ENCODE measurements around the gene TMEM200C. TPM values are rescaled to one million over a fixed set of nuclear protein-coding genes. Genes with fewer than 3 reads are reported as not detected.

Gene TMEM200C
- total RNA-seq: not detected

DNA sequence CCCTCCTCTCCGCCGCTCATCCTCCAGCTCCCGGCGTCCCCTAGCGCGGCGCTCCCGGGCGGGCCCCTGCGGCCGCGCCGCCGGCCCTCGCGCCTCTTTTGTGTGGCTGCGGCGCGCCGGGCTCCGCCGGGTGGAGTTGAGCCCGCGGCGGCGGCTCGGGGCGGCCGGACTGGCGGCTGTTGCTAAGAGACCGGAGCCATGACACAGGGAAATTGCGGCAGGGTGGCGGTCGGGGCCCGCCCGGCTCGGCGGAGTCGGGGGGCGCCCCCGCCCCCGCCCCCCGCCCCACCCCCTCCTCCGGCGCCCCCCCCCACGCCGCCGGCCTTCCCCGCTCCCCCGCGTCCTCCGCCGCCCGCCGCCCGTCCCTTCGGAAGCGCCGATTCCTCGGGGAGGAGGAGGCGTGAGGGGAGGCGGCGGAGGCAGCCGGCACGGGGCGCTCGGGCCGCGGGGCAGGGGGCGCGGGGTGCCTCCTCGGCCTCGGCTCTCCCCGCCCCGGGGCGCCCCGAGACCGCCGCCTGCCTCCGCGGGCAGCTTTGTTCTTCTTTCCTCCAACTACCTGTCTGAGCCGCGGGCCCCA is at the start of gene TMEM200C:
TSS of gene TMEM200C (minus strand) at position 224 of the 577 bp plus-strand sequence. CDS start 3,459 bp downstream, outside the sequence.
- Mint-ChIP-seq H3K9me3 (no peaks in the 10 kb centered on the region), H3K4me1 (no peaks in the 10 kb centered on the region), H3K27me3 (peaks cover 70% of the 10 kb centered on the region), H3K4me3 (peak within 1 kb of the TSS; percentile 7), H3K36me3 (no peaks in the 10 kb centered on the region), H3K27ac (no peak within 1 kb of the TSS)
- DNase-seq (peak; percentile 28), ATAC-seq (ENCODE audit: low read depth) (no peak)
- POLR2A ChIA-PET: no interaction called here

DNA sequence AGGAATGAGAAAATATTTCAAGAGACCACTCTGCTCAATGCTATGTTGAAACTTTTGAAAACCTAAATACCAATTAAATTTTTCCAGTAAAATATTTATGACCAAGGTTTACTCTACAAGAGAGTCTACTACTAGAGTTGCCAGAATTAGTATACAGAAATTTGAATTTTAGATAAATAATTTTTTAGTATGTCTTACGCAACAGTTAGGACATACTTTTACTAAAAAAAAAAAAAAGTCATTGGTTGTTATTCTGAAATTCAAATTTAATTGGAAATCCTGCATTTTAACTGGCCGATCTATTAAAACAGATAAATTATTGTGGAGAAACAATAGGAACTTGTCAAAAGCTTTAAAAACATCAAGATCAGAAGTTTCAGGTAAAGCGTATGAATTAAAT is 49.1 kb upstream of the TMEM200C start:
- Mint-ChIP-seq H3K9me3 (no peaks in the 10 kb centered on the region), H3K27me3 (peaks cover 7% of the 10 kb centered on the region), H3K4me3 (no peak overlapping the region), H3K36me3 (no peaks in the 10 kb centered on the region), H3K27ac (no peak overlapping the region), H3K4me1 (no peaks in the 10 kb centered on the region)
- POLR2A ChIA-PET: no interaction called here
- DNase-seq: no peak
- ATAC-seq (ENCODE audit: low read depth): no peak

DNA sequence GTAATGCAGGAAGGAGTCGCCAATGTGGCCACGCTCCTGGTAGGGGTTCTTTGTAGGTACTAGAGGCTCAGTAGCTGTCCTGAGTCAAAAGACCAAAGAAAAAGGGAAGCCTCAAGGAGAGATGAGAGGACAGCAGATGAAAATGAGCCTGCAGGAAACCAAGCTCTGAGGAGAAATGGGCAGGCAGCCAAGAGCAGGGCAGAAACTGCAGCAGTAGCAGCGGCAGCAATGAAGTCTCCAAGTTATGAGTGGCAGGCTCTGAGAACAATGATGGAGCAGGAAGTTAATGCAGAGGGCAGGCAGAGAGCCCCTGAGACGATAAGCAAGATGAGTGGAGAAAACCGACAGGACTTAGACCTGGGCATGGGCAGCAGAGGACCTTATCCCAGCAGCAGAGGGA is 48.2 kb upstream of the TMEM200C start:
- H3K36me3 Mint-ChIP-seq: no peaks in the 10 kb centered on the region
- no peaks in the 10 kb centered on the region for H3K9me3 Mint-ChIP-seq
- POLR2A ChIA-PET: no interaction called here
- H3K4me1 Mint-ChIP-seq: no peaks in the 10 kb centered on the region
- DNase-seq (no peak), ATAC-seq (ENCODE audit: low read depth) (no peak)
- H3K27me3 Mint-ChIP-seq: peaks cover 7% of the 10 kb centered on the region
- H3K4me3 Mint-ChIP-seq: no peak overlapping the region
- no peak overlapping the region for H3K27ac Mint-ChIP-seq

DNA sequence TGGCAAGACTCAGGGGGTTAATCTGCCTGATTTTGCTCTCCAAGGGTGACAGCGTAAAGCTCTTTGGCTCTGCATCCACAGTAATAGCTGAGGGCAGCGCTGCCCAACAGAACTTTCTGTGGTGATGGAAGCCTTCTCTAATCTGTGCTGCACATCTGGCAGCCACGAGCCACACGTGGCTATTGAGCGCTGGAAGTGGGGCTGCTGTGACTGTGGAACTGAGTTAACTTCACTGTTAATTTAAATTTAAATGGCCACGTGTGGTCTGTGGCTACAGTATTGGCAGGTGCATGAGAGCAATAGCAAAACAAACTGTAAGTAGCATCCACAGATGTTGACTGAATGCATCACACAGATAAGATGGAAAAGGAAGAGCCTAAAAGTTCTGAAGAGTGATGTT is 47.3 kb upstream of the TMEM200C start:
- Mint-ChIP-seq H3K27me3 (peaks cover 7% of the 10 kb centered on the region), H3K36me3 (no peaks in the 10 kb centered on the region), H3K4me1 (no peaks in the 10 kb centered on the region), H3K4me3 (no peak overlapping the region), H3K9me3 (no peaks in the 10 kb centered on the region), H3K27ac (no peak overlapping the region)
- POLR2A ChIA-PET: no interaction called here
- no peak for DNase-seq
- ATAC-seq (ENCODE audit: low read depth): no peak

DNA sequence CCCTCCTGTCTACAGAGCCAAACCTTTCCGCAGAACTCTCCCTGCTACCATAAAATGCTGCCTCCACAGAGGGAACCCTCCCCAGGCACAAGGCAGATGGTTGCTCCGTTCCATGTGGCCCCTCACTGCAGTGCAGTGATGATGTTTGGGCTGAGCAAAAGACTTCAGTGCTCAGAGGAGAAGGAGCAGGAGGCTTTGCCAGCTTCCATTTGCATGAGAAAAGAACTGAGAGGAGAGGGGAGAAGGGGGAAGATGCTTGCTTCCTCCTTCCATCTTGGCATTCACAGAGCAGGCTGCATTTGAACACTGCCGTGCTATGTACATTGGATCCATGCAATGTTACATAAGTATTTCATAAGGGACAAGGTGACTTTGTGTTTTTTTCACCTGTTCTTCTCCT is 46.6 kb upstream of the TMEM200C start:
- Mint-ChIP-seq H3K4me1 (no peaks in the 10 kb centered on the region), H3K4me3 (no peak overlapping the region), H3K9me3 (no peaks in the 10 kb centered on the region), H3K27ac (no peak overlapping the region), H3K27me3 (peaks cover 7% of the 10 kb centered on the region), H3K36me3 (no peaks in the 10 kb centered on the region)
- POLR2A ChIA-PET: no interaction called here
- DNase-seq: no peak
- ATAC-seq (ENCODE audit: low read depth): no peak

DNA sequence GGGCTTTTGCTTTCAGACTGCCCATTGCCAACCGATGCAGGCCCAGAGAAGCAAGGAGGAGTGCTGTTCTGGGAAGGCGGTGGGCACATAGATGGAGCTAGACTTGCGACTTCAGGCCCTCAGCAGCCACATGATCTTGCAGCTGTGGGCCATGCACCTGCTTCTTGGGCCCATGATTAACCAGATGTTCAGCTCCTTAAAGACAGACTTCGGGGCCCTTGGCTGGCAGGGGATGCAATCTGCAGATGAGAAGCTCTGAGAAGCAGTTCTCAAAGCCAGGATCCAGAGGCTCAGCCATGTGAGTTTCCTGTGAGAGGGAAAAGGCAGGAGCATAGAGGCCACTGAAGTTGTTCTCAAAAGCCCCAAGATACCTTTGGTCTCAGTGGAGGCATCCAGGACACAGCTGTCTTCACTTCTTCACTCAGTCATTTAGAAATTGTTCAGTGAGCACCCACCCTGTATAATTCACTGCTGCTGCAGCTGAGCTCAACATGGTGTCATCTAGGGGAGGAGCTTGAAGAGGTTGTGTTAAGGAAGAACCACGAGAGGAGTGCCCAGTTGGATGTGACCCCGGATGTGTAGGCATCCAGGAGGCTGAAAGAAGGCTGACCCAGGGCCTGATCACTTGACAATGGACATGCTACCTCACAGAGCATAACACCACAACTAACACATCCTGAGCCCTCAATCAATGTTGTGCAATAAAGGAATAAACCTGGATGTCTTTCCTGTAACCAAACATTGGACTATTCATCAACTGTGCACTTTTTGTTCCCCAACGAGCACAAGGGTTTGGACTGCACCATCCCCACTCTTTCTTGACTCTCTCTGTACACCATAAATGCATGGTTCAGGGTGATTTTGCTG is 44.7 kb upstream of the TMEM200C start:
- no peaks in the 10 kb centered on the region for H3K4me1 Mint-ChIP-seq
- POLR2A ChIA-PET: no interaction called here
- no peaks in the 10 kb centered on the region for H3K9me3 Mint-ChIP-seq
- H3K4me3 Mint-ChIP-seq: no peak overlapping the region
- no peak for ATAC-seq (ENCODE audit: low read depth)
- no peak overlapping the region for H3K27ac Mint-ChIP-seq
- DNase-seq: no peak
- no peaks in the 10 kb centered on the region for H3K36me3 Mint-ChIP-seq
- peaks cover 7% of the 10 kb centered on the region for H3K27me3 Mint-ChIP-seq

DNA sequence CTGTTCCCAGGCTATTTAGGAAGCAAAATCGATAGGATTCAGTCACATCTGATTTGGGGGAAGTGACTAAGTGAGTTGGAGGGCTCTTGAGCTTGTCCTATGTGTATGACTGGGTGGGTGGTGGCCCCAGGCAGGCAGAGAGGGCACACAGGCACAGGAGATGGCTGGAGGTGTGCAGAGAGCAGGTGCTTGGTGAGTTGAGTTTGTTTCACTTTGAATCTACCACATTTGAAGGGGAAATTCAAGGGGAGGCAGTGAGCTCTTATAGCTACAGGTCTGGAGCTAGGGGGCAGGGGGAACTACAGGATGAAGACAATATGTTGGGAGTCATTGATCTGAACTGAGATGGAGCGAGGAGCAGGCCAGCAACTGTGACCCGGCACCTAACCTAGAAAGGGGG is 42.5 kb upstream of the TMEM200C start:
- DNase-seq (no peak), ATAC-seq (ENCODE audit: low read depth) (no peak)
- Mint-ChIP-seq H3K4me1 (no peaks in the 10 kb centered on the region), H3K36me3 (no peaks in the 10 kb centered on the region), H3K27me3 (no peaks in the 10 kb centered on the region), H3K27ac (peak overlapping the region; percentile 42), H3K4me3 (no peak overlapping the region), H3K9me3 (no peaks in the 10 kb centered on the region)
- POLR2A ChIA-PET: no interaction called here

DNA sequence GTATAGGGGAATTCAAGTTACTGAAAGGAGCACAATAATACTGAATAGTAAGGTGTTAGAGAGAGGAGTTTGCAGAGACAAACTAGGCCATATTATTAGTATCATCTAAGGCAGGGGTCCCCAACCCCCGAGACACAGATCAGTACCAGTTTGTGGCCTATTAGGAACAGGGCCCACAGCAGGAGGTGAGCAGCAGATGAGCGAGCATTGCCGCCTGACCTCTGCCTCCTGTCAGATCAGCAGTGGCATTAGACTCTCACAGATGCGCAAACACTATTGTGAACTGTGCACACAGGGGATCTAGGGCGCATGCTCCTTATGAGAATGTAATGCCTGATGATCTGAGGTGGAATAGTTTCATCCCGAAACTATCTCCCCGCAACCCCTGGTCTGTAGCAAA is 41.8 kb upstream of the TMEM200C start:
- Mint-ChIP-seq H3K27me3 (no peaks in the 10 kb centered on the region), H3K4me1 (no peaks in the 10 kb centered on the region), H3K36me3 (no peaks in the 10 kb centered on the region), H3K9me3 (no peaks in the 10 kb centered on the region), H3K27ac (no peak overlapping the region), H3K4me3 (no peak overlapping the region)
- no peak for DNase-seq
- POLR2A ChIA-PET: no interaction called here
- no peak for ATAC-seq (ENCODE audit: low read depth)

DNA sequence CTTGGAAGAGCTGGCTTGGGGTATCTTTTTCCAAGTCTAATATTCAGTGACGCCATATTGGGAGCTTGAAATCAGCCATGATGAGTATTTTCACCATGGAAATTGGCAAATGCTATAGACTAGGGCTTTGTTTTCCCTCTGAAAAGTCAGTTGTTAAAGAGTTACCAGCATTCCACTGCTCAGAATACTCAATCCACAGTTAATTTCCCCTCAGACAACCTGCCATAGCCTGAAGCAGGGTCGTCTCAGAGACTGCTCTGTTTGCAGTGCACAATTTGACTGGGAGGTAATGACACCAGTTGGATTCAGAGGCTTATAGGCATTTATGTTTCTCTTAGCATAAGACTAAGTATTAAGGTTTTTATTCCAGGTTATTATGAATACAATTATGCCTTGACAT is 35.5 kb upstream of the TMEM200C start:
- Mint-ChIP-seq H3K4me3 (no peak overlapping the region), H3K36me3 (no peaks in the 10 kb centered on the region), H3K27ac (no peak overlapping the region), H3K27me3 (no peaks in the 10 kb centered on the region), H3K4me1 (no peaks in the 10 kb centered on the region), H3K9me3 (peaks cover 5% of the 10 kb centered on the region)
- POLR2A ChIA-PET: no interaction called here
- ATAC-seq (ENCODE audit: low read depth) (no peak), DNase-seq (no peak)

DNA sequence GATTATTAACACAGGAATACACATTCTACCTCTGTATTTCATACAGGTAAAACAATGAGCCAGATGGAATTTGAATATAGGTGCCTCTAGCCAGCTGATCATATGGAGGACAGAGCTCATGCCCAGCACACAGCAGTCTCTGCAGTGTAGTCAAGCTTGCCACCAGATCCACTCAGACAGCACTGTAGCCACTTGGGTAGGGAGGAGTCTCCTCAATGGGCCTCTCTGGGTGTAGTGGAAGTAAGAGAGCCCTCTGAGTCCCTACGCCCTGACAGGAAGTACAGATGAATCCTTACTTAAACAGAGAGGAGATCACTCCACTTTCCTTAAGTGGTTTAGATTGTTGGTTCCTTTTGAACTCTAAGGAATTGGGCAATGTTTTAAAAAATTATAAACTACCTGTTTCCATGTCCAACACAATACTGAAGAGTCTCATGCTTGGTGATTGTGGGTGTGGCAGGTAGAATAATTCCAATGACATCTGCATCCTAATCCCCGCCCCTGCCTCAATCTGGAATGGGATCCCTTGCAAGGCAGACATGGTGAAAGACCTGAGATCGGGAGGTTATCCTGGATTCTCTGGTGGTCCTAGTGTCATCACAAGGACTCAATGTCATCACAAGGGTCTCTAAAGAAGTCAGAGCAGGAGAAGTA is 23.0 kb upstream of the TMEM200C start:
- H3K27ac Mint-ChIP-seq: no peak overlapping the region
- ATAC-seq (ENCODE audit: low read depth) (no peak), DNase-seq (no peak)
- H3K9me3 Mint-ChIP-seq: no peaks in the 10 kb centered on the region
- no peaks in the 10 kb centered on the region for H3K27me3 Mint-ChIP-seq
- POLR2A ChIA-PET: no interaction called here
- H3K4me3 Mint-ChIP-seq: no peak overlapping the region
- no peaks in the 10 kb centered on the region for H3K4me1 Mint-ChIP-seq
- no peaks in the 10 kb centered on the region for H3K36me3 Mint-ChIP-seq

DNA sequence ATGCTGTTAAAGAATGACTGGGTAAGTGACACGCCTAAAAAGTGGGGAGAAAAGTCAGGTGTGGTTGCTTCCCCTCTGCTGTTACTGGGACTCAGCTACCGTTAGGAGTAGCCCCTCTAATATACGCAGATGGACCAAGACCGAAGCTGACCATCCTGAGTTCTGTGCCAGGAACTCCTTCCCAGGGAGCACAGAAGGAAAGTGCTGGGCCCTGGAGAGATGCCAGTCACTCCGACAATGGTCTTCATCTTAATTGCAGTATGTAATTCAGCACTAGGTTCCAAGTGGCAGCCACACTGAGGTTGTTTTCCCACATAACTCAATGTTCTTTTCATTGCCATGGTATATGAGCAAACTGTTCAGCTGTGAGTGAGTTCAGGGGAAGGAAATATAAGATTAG is 19.6 kb upstream of the TMEM200C start:
- no peak for DNase-seq
- Mint-ChIP-seq H3K27me3 (no peaks in the 10 kb centered on the region), H3K4me3 (no peak overlapping the region), H3K27ac (no peak overlapping the region), H3K9me3 (no peaks in the 10 kb centered on the region), H3K36me3 (no peaks in the 10 kb centered on the region), H3K4me1 (no peaks in the 10 kb centered on the region)
- POLR2A ChIA-PET: no interaction called here
- ATAC-seq (ENCODE audit: low read depth): no peak

DNA sequence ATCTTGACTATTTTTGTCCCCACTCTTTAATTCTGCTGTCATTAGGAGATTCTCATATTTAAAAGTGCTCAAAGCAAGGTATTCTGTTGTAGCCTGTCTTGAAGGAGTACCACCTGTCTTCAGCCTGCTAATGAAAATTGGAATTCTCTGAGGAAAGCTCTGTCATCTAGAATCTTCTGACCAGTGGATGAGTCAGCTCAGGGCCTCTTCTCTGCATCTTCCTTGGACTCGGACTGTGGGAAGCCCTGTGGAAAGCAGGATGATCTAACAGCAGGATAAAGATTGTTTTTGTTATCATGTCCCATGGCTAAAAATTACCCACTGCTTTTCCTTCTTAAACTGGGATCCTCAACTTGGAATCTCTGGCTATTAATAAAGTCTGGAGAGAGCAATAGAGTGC is 18.7 kb upstream of the TMEM200C start:
- no peak overlapping the region for H3K4me3 Mint-ChIP-seq
- H3K27me3 Mint-ChIP-seq: no peaks in the 10 kb centered on the region
- ATAC-seq (ENCODE audit: low read depth) (no peak), DNase-seq (no peak)
- no peaks in the 10 kb centered on the region for H3K9me3 Mint-ChIP-seq
- no peaks in the 10 kb centered on the region for H3K4me1 Mint-ChIP-seq
- no peak overlapping the region for H3K27ac Mint-ChIP-seq
- no peaks in the 10 kb centered on the region for H3K36me3 Mint-ChIP-seq
- POLR2A ChIA-PET: no interaction called here

DNA sequence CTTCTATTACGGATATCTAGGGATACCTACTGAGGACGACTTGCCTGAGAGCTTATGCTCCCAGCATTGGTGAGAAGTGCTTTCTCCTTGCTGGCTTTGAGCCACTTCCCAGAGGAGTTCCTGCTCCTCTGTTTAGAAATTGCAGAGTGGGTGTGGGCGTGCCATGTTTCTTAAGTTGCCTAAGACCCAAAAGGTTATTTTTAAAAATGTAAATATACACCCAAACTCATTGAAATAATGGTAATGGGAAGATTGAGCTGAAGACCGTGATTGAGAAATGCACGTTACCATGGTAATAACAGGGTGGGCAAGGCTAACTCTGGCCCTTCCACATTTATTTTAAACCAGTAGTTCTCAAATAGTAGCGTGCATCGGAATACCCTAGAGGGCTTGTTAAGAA is 17.2 kb upstream of the TMEM200C start:
- Mint-ChIP-seq H3K4me3 (no peak overlapping the region), H3K4me1 (no peaks in the 10 kb centered on the region), H3K36me3 (no peaks in the 10 kb centered on the region), H3K27me3 (no peaks in the 10 kb centered on the region), H3K27ac (no peak overlapping the region), H3K9me3 (no peaks in the 10 kb centered on the region)
- DNase-seq (no peak), ATAC-seq (ENCODE audit: low read depth) (no peak)
- POLR2A ChIA-PET: no interaction called here

DNA sequence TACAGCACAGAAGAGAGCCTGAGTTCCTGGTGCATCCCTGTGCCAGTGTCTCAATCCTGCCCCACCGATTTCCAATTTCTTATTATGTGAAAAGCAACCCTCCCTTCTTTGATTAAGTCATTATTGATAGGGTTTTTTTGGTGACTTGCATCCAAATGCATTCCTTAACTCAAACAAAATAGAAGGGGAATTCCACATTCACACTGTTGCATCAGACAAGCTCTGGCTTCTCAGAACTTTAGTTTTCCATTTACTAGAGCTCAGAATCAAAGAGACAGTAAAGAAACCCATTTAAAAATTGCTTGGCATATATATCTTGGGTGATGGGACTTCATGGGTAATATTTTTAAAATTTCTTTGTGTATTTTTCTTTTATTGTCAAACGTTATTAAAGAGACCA is 13.8 kb upstream of the TMEM200C start:
- Mint-ChIP-seq H3K4me3 (no peak overlapping the region), H3K27ac (no peak overlapping the region), H3K9me3 (no peaks in the 10 kb centered on the region), H3K36me3 (no peaks in the 10 kb centered on the region), H3K27me3 (peaks cover 7% of the 10 kb centered on the region), H3K4me1 (no peaks in the 10 kb centered on the region)
- ATAC-seq (ENCODE audit: low read depth): no peak
- DNase-seq: no peak
- POLR2A ChIA-PET: no interaction called here
